ENCODE measurements around the gene SDCBP2. TPM values are rescaled to one million over a fixed set of nuclear protein-coding genes. Genes with fewer than 3 reads are reported as not detected.
A peak's percentile ranks its signal among the peaks of the same experiment; 100 is the strongest.

SDCBP2 gene
- total and polyA plus RNA-seq, 2 of the 13 experiments (the other 11 are each of a cell fraction or from before 2014, with no cell fraction given): 1.2 to 2.4 TPM

DNA sequence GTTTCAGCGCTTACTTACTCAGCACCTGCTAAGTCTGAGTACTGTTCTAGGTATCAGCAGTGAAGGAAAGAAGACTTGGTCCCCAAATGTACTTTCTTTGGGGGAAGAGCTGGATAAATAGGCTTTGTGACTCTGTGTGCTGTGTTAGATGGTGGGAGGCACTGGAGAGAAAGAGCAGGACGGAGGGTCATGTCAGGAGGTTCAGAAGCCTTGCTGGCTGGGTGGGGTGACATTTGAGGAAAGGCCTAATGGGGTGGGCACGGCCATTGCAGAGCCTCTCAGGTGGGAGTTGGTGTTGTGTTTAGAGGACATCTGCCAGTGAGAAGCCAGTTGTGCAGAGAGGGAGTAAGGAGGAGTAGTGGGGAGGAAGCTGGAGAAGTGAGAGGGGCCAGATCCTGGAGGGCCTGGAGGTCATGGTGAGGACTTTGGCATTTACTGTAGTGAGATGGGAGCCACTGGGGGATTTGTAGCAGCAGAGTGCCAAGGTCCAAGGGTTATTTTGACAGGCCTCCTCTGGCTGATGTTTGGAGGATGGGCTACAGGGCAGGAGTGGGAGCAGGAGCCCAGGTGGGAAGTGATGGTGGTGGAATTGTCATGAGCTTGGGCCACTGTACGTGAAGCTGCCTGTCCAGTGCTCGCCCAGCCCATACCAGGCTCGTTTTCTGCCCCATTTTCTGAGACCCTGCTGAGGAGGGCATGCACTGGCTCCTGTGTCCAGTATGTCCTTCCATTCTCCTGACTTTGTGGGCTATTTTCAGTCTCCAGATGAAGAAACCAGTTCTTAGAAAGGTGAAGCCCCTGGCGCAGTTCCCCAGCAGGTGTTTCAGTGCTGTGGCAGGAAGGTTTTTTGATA, 886 bp downstream of the SDCBP2 start (continued):
- TF ChIP-seq HMGXB4 (CRISPR knock-in tag; IDR thresholded peaks at IDR 0.05; ENCODE audit: borderline replicate concordance in 1 of 2, low read depth in 1 of 2) (peak; percentile 14 to 68; a peak in 3 of 4 replicates), PHF21A (CRISPR knock-in tag; IDR thresholded peaks at IDR 0.05) (peak; percentile 84), SMC3 (IDR thresholded peaks at IDR 0.05; ENCODE audit: low read length) (peak; percentile 69), ZBTB1 (CRISPR knock-in tag; IDR thresholded peaks at IDR 0.05; ENCODE audit: borderline replicate concordance) (no peak), FOXA3 (CRISPR knock-in tag; IDR thresholded peaks at IDR 0.05) (peak; percentile 55), SKI (IDR thresholded peaks at IDR 0.05; ENCODE audit: partially characterized antibody) (peak; percentile 46), FOXK1 (CRISPR knock-in tag; IDR thresholded peaks at IDR 0.05; ENCODE audit: borderline replicate concordance, low read depth) (0 out of 2 replicates have a peak, but pooled peaks have one; percentile 36), FOXK2 (IDR thresholded peaks at IDR 0.05) (peak; percentile 55; the same call in 1 of the 2 replicates), SPEN (CRISPR knock-in tag; IDR thresholded peaks at IDR 0.05; ENCODE audit: low read depth) (peak; percentile 91), ZNF558 (CRISPR knock-in tag; IDR thresholded peaks at IDR 0.05; ENCODE audit: borderline replicate concordance) (peak; percentile 59; the same call in 1 of the 2 replicates), HCFC1 (IDR thresholded peaks at IDR 0.05; ENCODE audit: low read depth, low read length) (no peak), ZNF10 (CRISPR knock-in tag; IDR thresholded peaks at IDR 0.05; ENCODE audit: borderline replicate concordance, low read depth) (no peak), NR2F1 (CRISPR knock-in tag; IDR thresholded peaks at IDR 0.05) (peak; percentile 82 to 93; a peak in 3 of 4 replicates), THAP9 (CRISPR knock-in tag; IDR thresholded peaks at IDR 0.05; ENCODE audit: borderline replicate concordance) (no peak; the same call in 1 of the 2 replicates), MTA1 (CRISPR knock-in tag; IDR thresholded peaks at IDR 0.05; ENCODE audit: borderline replicate concordance) (peak; percentile 96), MLX (CRISPR knock-in tag; IDR thresholded peaks at IDR 0.05) (peak; percentile 85; the same call in 1 of the 2 replicates), YY1 (IDR thresholded peaks at IDR 0.05; ENCODE audit: insufficient read depth, insufficient replicate concordance, low read depth, low read length) (no peak)
- TF ChIP-seq, protein P1, sequence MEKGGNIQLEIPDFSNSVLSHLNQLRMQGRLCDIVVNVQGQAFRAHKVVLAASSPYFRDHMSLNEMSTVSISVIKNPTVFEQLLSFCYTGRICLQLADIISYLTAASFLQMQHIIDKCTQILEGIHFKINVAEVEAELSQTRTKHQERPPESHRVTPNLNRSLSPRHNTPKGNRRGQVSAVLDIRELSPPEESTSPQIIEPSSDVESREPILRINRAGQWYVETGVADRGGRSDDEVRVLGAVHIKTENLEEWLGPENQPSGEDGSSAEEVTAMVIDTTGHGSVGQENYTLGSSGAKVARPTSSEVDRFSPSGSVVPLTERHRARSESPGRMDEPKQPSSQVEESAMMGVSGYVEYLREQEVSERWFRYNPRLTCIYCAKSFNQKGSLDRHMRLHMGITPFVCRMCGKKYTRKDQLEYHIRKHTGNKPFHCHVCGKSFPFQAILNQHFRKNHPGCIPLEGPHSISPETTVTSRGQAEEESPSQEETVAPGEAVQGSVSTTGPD (CRISPR knock-in tag; IDR thresholded peaks at IDR 0.05): 0 out of 2 replicates have a peak, but pooled peaks have one; percentile 51
- TF ChIP-seq, protein P2, sequence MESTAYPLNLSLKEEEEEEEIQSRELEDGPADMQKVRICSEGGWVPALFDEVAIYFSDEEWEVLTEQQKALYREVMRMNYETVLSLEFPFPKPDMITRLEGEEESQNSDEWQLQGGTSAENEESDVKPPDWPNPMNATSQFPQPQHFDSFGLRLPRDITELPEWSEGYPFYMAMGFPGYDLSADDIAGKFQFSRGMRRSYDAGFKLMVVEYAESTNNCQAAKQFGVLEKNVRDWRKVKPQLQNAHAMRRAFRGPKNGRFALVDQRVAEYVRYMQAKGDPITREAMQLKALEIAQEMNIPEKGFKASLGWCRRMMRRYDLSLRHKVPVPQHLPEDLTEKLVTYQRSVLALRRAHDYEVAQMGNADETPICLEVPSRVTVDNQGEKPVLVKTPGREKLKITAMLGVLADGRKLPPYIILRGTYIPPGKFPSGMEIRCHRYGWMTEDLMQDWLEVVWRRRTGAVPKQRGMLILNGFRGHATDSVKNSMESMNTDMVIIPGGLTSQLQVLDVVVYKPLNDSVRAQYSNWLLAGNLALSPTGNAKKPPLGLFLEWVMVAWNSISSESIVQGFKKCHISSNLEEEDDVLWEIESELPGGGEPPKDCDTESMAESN (CRISPR knock-in tag; conservative IDR thresholded peaks at IDR 0.05): 0 out of 2 replicates have a peak, but pooled peaks have one; percentile 2
